Osteoblast (primary cell): ENCODE results near the gene STT3B. TPM values are rescaled to one million over a fixed set of nuclear protein-coding genes. Genes with fewer than 3 reads are reported as not detected.

Experiments used
- DNase-seq: peaks from one replicate; pipeline ENCODE4 v3.0.0; 2011; ENCODE audit warnings: low spot score, mixed read lengths; ENCODE audit not compliant: insufficient read length; ENCODE audit errors: missing footprints
- H2AFZ ChIP-seq: 2 replicates; pipeline ENCODE4 v1.6.0; 2011; ENCODE audit warnings: mild to moderate bottlenecking, low read length
- H3K27ac ChIP-seq: 2 replicates; pipeline ENCODE4 v1.5.1; 2011; ENCODE audit warnings: mild to moderate bottlenecking, low read depth, low read length, moderate library complexity
- H3K27me3 ChIP-seq: 2 replicates; pipeline ENCODE4 v1.6.0; 2012; ENCODE audit warnings: mild to moderate bottlenecking, control low read depth, inconsistent platforms, low read length, moderate library complexity; ENCODE audit not compliant: insufficient read depth
- H3K36me3 ChIP-seq: 2 replicates; pipeline ENCODE4 v1.5.1; 2011; ENCODE audit warnings: mild to moderate bottlenecking, low read length, control low read depth, moderate library complexity; ENCODE audit not compliant: insufficient read depth
- H3K4me1 ChIP-seq: 2 replicates; pipeline ENCODE4 v1.5.1; 2011; ENCODE audit warnings: mild to moderate bottlenecking, low read length, control low read depth, moderate library complexity; ENCODE audit not compliant: insufficient read depth
- H3K4me2 ChIP-seq: 2 replicates; pipeline ENCODE4 v1.6.0; 2011; ENCODE audit warnings: mild to moderate bottlenecking, low read length; ENCODE audit not compliant: insufficient read depth
- H3K4me3 ChIP-seq: fragments of 200-600 bp; sonication (generic); 3 replicates; pipeline ENCODE4 v1.5.1; 2012; ENCODE audit warnings: mild to moderate bottlenecking, low read length, inconsistent platforms; ENCODE audit not compliant: insufficient read depth
- H3K79me2 ChIP-seq: 2 replicates; pipeline ENCODE4 v1.6.0; 2012; ENCODE audit warnings: mild to moderate bottlenecking, low read length, control low read depth, inconsistent platforms; ENCODE audit not compliant: insufficient read depth
- H3K9me3 ChIP-seq: 2 replicates; pipeline ENCODE4 v1.5.1; 2011; ENCODE audit warnings: low read depth, low read length, control low read depth
- H4K20me1 ChIP-seq: 2 replicates; pipeline ENCODE4 v1.6.0; 2012; ENCODE audit warnings: mild to moderate bottlenecking, low read length, control low read depth; ENCODE audit not compliant: insufficient read depth
- CTCF ChIP-seq: IDR thresholded peaks from 2 replicates; pipeline ENCODE4 v1.5.1; 2011; ENCODE audit warnings: mild to moderate bottlenecking, low read depth, low read length, moderate library complexity; ENCODE audit errors: extremely low read depth
- total RNA-seq: library from RNA; depleted of rRNA; stranded (reverse); fragments of >200 nt; gene quantifications from 2 replicates; pipeline ENCODE4 v1.2.3, GENCODE V29; 2012

Gene STT3B
- total RNA-seq, 1 donor, result 216 TPM

GRCh38 chr3:31536497-31536896 lies 3.8 kb downstream of the STT3B start:
- Histone ChIP-seq H3K36me3 (no peaks in the 10 kb centered on the region), H3K4me3 (no peak overlapping the region), H3K4me1 (peaks cover 14% of the 10 kb centered on the region), H3K27me3 (no peaks in the 10 kb centered on the region), H4K20me1 (peaks cover 44% of the 10 kb centered on the region), H3K9me3 (no peaks in the 10 kb centered on the region), H3K27ac (no peak overlapping the region), H2AFZ (no peak overlapping the region), H3K4me2 (no peak overlapping the region), H3K79me2 (peaks cover 86% of the 10 kb centered on the region)
- no peak for DNase-seq
- TF ChIP-seq CTCF, result no peak

- H3K4me3 ChIP-seq, result no peak overlapping the region
- H3K27ac ChIP-seq, result no peak overlapping the region
- peaks cover 47% of the 10 kb centered on the region for H4K20me1 ChIP-seq
- no peaks in the 10 kb centered on the region for H3K27me3 ChIP-seq
- no peaks in the 10 kb centered on the region for H3K9me3 ChIP-seq
- H3K4me2 ChIP-seq, result no peak overlapping the region
- H3K36me3 ChIP-seq, result no peaks in the 10 kb centered on the region
- H3K4me1 ChIP-seq, result peaks cover 11% of the 10 kb centered on the region
- DNase-seq, result no peak
- peaks cover 97% of the 10 kb centered on the region for H3K79me2 ChIP-seq
- no peak overlapping the region for H2AFZ ChIP-seq
- TF ChIP-seq CTCF, result no peak
Measured at GRCh38 chr3:31538801-31539200, 6.1 kb downstream of the STT3B start.

- H4K20me1 ChIP-seq, result peaks cover 43% of the 10 kb centered on the region
- peaks cover 97% of the 10 kb centered on the region for H3K79me2 ChIP-seq
- H3K9me3 ChIP-seq, result no peaks in the 10 kb centered on the region
- H3K27me3 ChIP-seq, result no peaks in the 10 kb centered on the region
- H2AFZ ChIP-seq, result no peak overlapping the region
- H3K4me2 ChIP-seq, result no peak overlapping the region
- peaks cover 8% of the 10 kb centered on the region for H3K4me1 ChIP-seq
- DNase-seq, result no peak
- no peak overlapping the region for H3K4me3 ChIP-seq
- no peaks in the 10 kb centered on the region for H3K36me3 ChIP-seq
- no peak for TF ChIP-seq CTCF
- no peak overlapping the region for H3K27ac ChIP-seq
Measured at GRCh38 chr3:31539275-31539674, 6.5 kb downstream of the STT3B start.

- peaks cover 12% of the 10 kb centered on the region for H3K4me1 ChIP-seq
- H3K36me3 ChIP-seq, result no peaks in the 10 kb centered on the region
- no peak for DNase-seq
- no peaks in the 10 kb centered on the region for H3K9me3 ChIP-seq
- no peak overlapping the region for H3K4me3 ChIP-seq
- H3K27me3 ChIP-seq, result no peaks in the 10 kb centered on the region
- H3K79me2 ChIP-seq, result peaks cover 95% of the 10 kb centered on the region
- no peak for TF ChIP-seq CTCF
- no peak overlapping the region for H2AFZ ChIP-seq
- no peak overlapping the region for H3K4me2 ChIP-seq
- H4K20me1 ChIP-seq, result peaks cover 32% of the 10 kb centered on the region
- no peak overlapping the region for H3K27ac ChIP-seq
Measured at GRCh38 chr3:31541089-31541488, 8.4 kb downstream of the STT3B start.
